ENCODE measurements around the gene LRPPRC. TPM values are rescaled to one million over a fixed set of nuclear protein-coding genes. Genes with fewer than 3 reads are reported as not detected.

The LRPPRC gene
- total and polyA plus RNA-seq, 10 of the 15 experiments (the other 5 are each of a cell fraction or from before 2014, with no cell fraction given): 34.1 to 152 (median 97.0) TPM

- no peaks in the 10 kb centered on the region for H3K79me2 ChIP-seq (ENCODE audit: control insufficient read depth, insufficient read depth, low read length)
- H3K4me2 ChIP-seq (ENCODE audit: control insufficient read depth, insufficient read depth): no peak overlapping the region
- ChIA-PET CTCF (interaction anchor here (0.6 to 1.8 kb wide), 6 partner anchors 9 to 1000 kb away, joined by 3 to 4 read pairs (median 4); no protein-coding TSS in a partner anchor), SMC1A (ENCODE audit: uncharacterized antibody, unreplicated experiment) (interaction anchor here (1.0 to 1.3 kb wide), 3 partner anchors 8 to 21 kb away, joined by 3 to 4 read pairs (median 3); no protein-coding TSS in a partner anchor), RAD21 (ENCODE audit: unreplicated experiment) (no interaction called here), POLR2A (no interaction called here)
- no peak overlapping the region for H2AFZ ChIP-seq (ENCODE audit: control insufficient read depth, low read depth, low read length)
- ATAC-seq (no peak), DNase-seq (ENCODE audit: low read depth, low spot score) (no peak), FAIRE-seq (no peak)
- no peak overlapping the region for H3K27ac ChIP-seq (ENCODE audit: control insufficient read depth, insufficient read depth)
- BruUV-seq (replicated peaks): no TSS peak
- no peak overlapping the region for H3K9ac ChIP-seq (ENCODE audit: control insufficient read depth, insufficient read depth, low read length)
- H3K4me1 ChIP-seq (ENCODE audit: control insufficient read depth, insufficient read depth, low read length): no peaks in the 10 kb centered on the region
- no peaks in the 10 kb centered on the region for H3K27me3 ChIP-seq (replicated peaks in 1 of 2; ENCODE audit: control insufficient read depth in 2 of 2, insufficient read depth in 2 of 2, low read length in 1 of 2)
- H3K9me3 ChIP-seq (replicated peaks; ENCODE audit: control insufficient read depth, insufficient read depth, low read length): no peaks in the 10 kb centered on the region
- intact Hi-C loops (cut with micrococcal nuclease; ENCODE audit: unreplicated experiment): no loop called here
- TF ChIP-seq BACH1 (IDR thresholded peaks at IDR 0.05; ENCODE audit: borderline replicate concordance) (no peak), WRNIP1 (IDR thresholded peaks at IDR 0.05; ENCODE audit: borderline replicate concordance, low read depth, low read length) (no peak), ZSCAN29 (IDR thresholded peaks at IDR 0.05) (no peak), SPI1 (IDR thresholded peaks at IDR 0.05; ENCODE audit: borderline replicate concordance, insufficient read depth, low read depth, low read length) (no peak), ELK1 (IDR thresholded peaks at IDR 0.05; ENCODE audit: low read depth, low read length) (no peak), MXI1 (IDR thresholded peaks at IDR 0.05; ENCODE audit: low read depth, low read length) (no peak), HSF1 (IDR thresholded peaks at IDR 0.05; ENCODE audit: low read depth, low read length) (no peak), SKIL (IDR thresholded peaks at IDR 0.05; ENCODE audit: low read depth, poor library complexity, severe bottlenecking) (no peak), ZNF217 (IDR thresholded peaks at IDR 0.05) (no peak)
- H3K4me3 ChIP-seq: no peak overlapping the region
- WGBS (ENCODE audit: insufficient coverage, insufficient replicate concordance, low lambda C conversion rate, missing lambda C conversion rate): 65% methylated on average over 3 of the region's 3 CpGs
- peaks cover 0 to 11% of the 10 kb centered on the region in 2 experiments; a peak in 2 of 4 replicates for H3K36me3 ChIP-seq (ENCODE audit: control insufficient read depth in 2 of 2, insufficient read depth in 2 of 2, low read length in 1 of 2)
- no peaks in the 10 kb centered on the region for H4K20me1 ChIP-seq (ENCODE audit: control insufficient read depth, insufficient read depth)
- in situ Hi-C loops (cut with MboI): no loop called here
Observed at GRCh38 chr2:43937269-43937820, 58.4 kb downstream of the LRPPRC start.
